Panc1 (cell line): Measurements from ENCODE around the gene LPAR3. TPM values are rescaled to one million over a fixed set of nuclear protein-coding genes. Genes with fewer than 3 reads are reported as not detected.

Experiments
- ATAC-seq: fragments of 200-7000 bp; cut with Tn5 transposase; 2 replicates; pipeline ENCODE4 v1.9.1; 2020; ENCODE audit warnings: mild to moderate bottlenecking, moderate library complexity
- BruUV-seq: library from RNA; stranded (reverse); fragments of 400-500 nt; replicated peaks from 2 replicates; lab custom pipeline; 2021; lab: Mats Ljungman, UMichigan
- CTCF ChIA-PET: fragments of 300-600 bp; sonication (Branson Sonifier 250); formaldehyde crosslinking; loops from one replicate; lab custom pipeline; 2022; ENCODE audit warnings: antibody characterized with exemption; lab: Charles Lee
- POLR2A ChIA-PET: fragments of 300-600 bp; sonication (Branson Sonifier 250); formaldehyde crosslinking; loops from one replicate; lab custom pipeline; 2022; ENCODE audit warnings: antibody characterized with exemption; lab: Charles Lee
- DNase-seq: peaks from one replicate; pipeline ENCODE4 v3.0.0-alpha.2; 2010; ENCODE audit warnings: low read depth, low spot score
- H3K27ac ChIP-seq: 2 replicates; pipeline ENCODE4 v1.5.1; 2011; ENCODE audit warnings: mild to moderate bottlenecking, low read length, inconsistent platforms
- H3K27me3 ChIP-seq: fragments of 200-500 bp; sonication (Bioruptor generic); 2 replicates; pipeline ENCODE4 v1.6.0; 2014; ENCODE audit warnings: low read length, inconsistent platforms; ENCODE audit not compliant: control insufficient read depth, insufficient read depth
- H3K36me3 ChIP-seq: fragments of 200-500 bp; sonication (Bioruptor generic); 2 replicates; pipeline ENCODE4 v1.5.1; 2014; ENCODE audit warnings: inconsistent platforms, mild to moderate bottlenecking, low read length, moderate library complexity; ENCODE audit not compliant: control insufficient read depth, insufficient read depth
- H3K4me1 ChIP-seq: 2 replicates; pipeline ENCODE4 v1.5.1; 2011; ENCODE audit warnings: inconsistent platforms, mild to moderate bottlenecking, low read length, moderate library complexity; ENCODE audit not compliant: control insufficient read depth, insufficient read depth
- H3K4me3 ChIP-seq, 2 experiments: 2 replicates each; pipeline ENCODE4 v1.5.1; 2011 to 2012; ENCODE audit warnings: low read depth in 2 of 2, low read length in 2 of 2, mild to moderate bottlenecking in 2 of 2, inconsistent platforms in 1 of 2, moderate library complexity in 1 of 2
- H3K9me3 ChIP-seq: fragments of 200-500 bp; sonication (Bioruptor generic); 2 replicates; pipeline ENCODE4 v1.5.1; 2014; ENCODE audit warnings: low read depth, mild to moderate bottlenecking, inconsistent platforms, low read length, moderate library complexity; ENCODE audit not compliant: control insufficient read depth, insufficient read depth
- CTCF ChIP-seq: fragments of 450-650 bp; IDR thresholded peaks from 2 replicates; pipeline ENCODE4 v1.5.1; 2017; ENCODE audit warnings: mild to moderate bottlenecking
- POLR2AphosphoS5 ChIP-seq: IDR thresholded peaks from 2 replicates; pipeline ENCODE4 v1.6.1; 2012; ENCODE audit warnings: mild to moderate bottlenecking, low read depth, low read length, moderate library complexity
- REST ChIP-seq, 2 experiments: IDR thresholded peaks; 2 replicates each; pipeline ENCODE4 v1.6.1; 2011 to 2012; ENCODE audit warnings: low read depth in 2 of 2, control low read depth in 1 of 2, low read length in 1 of 2, mild to moderate bottlenecking in 1 of 2, moderate library complexity in 1 of 2; ENCODE audit not compliant: insufficient read depth in 1 of 2
- SIN3A ChIP-seq: IDR thresholded peaks from 2 replicates; pipeline ENCODE4 v1.6.1; 2012; ENCODE audit warnings: low read depth, mild to moderate bottlenecking, low read length, moderate library complexity, borderline replicate concordance; ENCODE audit not compliant: insufficient read depth
- TCF7L2 ChIP-seq: IDR thresholded peaks from 2 replicates; pipeline ENCODE4 v1.6.1; 2011; ENCODE audit warnings: mild to moderate bottlenecking, low read depth, low read length, inconsistent platforms
- in situ Hi-C: cut with HindIII; loops from 2 replicates; pipeline ENCODE4 v1.10.0; 2016; ENCODE audit warnings: low sequenced_read_pairs, low pct_unique_long_range_greater_than_20kb
- intact Hi-C: fragments of 100-400 bp; cut with micrococcal nuclease; formaldehyde crosslinking; loops from one replicate; pipeline ENCODE4 v1.10.0; 2022; ENCODE audit not compliant: unreplicated experiment
- total RNA-seq: library from RNA; stranded (reverse); gene quantifications from one replicate; pipeline ENCODE4 v1.2.1, GENCODE V29; 2021; ENCODE audit not compliant: unreplicated experiment

The LPAR3 gene
- total RNA-seq, 1 experiment from 2014 or later, result 6.3 TPM

GRCh38 chr1:84785271-84786036 is 107.6 kb downstream of the LPAR3 start:
- H3K36me3 ChIP-seq, result no peaks in the 10 kb centered on the region
- ChIA-PET CTCF (no interaction called here), POLR2A (no interaction called here)
- H3K27ac ChIP-seq, result no peak overlapping the region
- BruUV-seq, result no TSS peak
- TF ChIP-seq REST (IDR thresholded peaks at IDR 0.05; ENCODE audit: insufficient read depth in 1 of 2, low read depth in 2 of 2, low read length in 1 of 2), result no peak
- no peak for TF ChIP-seq SIN3A
- TF ChIP-seq POLR2AphosphoS5, result no peak
- no peak for TF ChIP-seq TCF7L2
- no peak for TF ChIP-seq CTCF
- no peak overlapping the region for H3K4me3 ChIP-seq
- in situ Hi-C loops (no loop called here), intact Hi-C loops (no loop called here)
- no peaks in the 10 kb centered on the region for H3K9me3 ChIP-seq
- H3K27me3 ChIP-seq, result peaks cover 2% of the 10 kb centered on the region; the same call in 1 of the 2 replicates
- ATAC-seq, result no peak
- no peak for DNase-seq
- peaks cover 5% of the 10 kb centered on the region for H3K4me1 ChIP-seq

GRCh38 chr1:84782881-84783280 is 110.1 kb downstream of the LPAR3 start:
- H3K27ac ChIP-seq, result no peak overlapping the region
- no peaks in the 10 kb centered on the region for H3K36me3 ChIP-seq
- DNase-seq (no peak), ATAC-seq (no peak)
- H3K27me3 ChIP-seq, result no peaks in the 10 kb centered on the region; the same call in 1 of the 2 replicates
- ChIA-PET POLR2A (no interaction called here), CTCF (interaction anchor here (0.9 to 1.7 kb wide), 11 partner anchors 10 to 639 kb away, joined by 3 to 8 read pairs (median 5); partner anchors contain the start of gene PRKACB)
- BruUV-seq, result no TSS peak
- TF ChIP-seq REST (IDR thresholded peaks at IDR 0.05; ENCODE audit: insufficient read depth in 1 of 2, low read depth in 2 of 2, low read length in 1 of 2), result no peak
- TF ChIP-seq CTCF, result no peak; the same call in 1 of the 2 replicates
- TF ChIP-seq POLR2AphosphoS5, result no peak
- no peak for TF ChIP-seq TCF7L2
- no peak for TF ChIP-seq SIN3A
- intact Hi-C loops (loop anchor here (1.0 kb wide), 1 partner anchor 153 kb away; no protein-coding TSS in a partner anchor), in situ Hi-C loops (no loop called here)
- H3K9me3 ChIP-seq, result no peaks in the 10 kb centered on the region
- peaks cover 15% of the 10 kb centered on the region for H3K4me1 ChIP-seq
- no peak overlapping the region for H3K4me3 ChIP-seq
